HepG2 (cell line): Measurements from ENCODE around the gene CENPO. TPM values are rescaled to one million over a fixed set of nuclear protein-coding genes. Genes with fewer than 3 reads are reported as not detected.

ENCODE experiments used
- DMAP1 ChIP-seq: IDR thresholded peaks from 2 replicates; pipeline ENCODE4 v1.6.1; 2016
- ETV6 ChIP-seq: sonication (generic); formaldehyde crosslinking; conservative IDR thresholded peaks from 2 replicates; pipeline ENCODE4 v1.4.0; 2020; ENCODE audit warnings: missing genetic modification reagents
- HES4 ChIP-seq: sonication (generic); formaldehyde crosslinking; IDR thresholded peaks from 2 replicates; pipeline ENCODE4 v1.9.0; 2021; ENCODE audit warnings: mild to moderate bottlenecking, missing genetic modification reagents, borderline replicate concordance
- KAT7 ChIP-seq: IDR thresholded peaks from 2 replicates; pipeline ENCODE4 v1.6.1; 2018; ENCODE audit warnings: borderline replicate concordance, missing compliant biosample characterization
- MEF2D ChIP-seq: sonication (generic); formaldehyde crosslinking; IDR thresholded peaks from 2 replicates; pipeline ENCODE4 v1.5.1; 2020; ENCODE audit warnings: mild to moderate bottlenecking, missing genetic modification reagents
- POLR2G ChIP-seq: fragments of 200-400 bp; formaldehyde crosslinking; IDR thresholded peaks from 2 replicates; pipeline ENCODE4 v1.6.1; 2018; ENCODE audit warnings: mild to moderate bottlenecking, low read depth, low read length, moderate library complexity
- ZBTB37 ChIP-seq: sonication (generic); formaldehyde crosslinking; IDR thresholded peaks from 2 replicates; pipeline ENCODE4 v1.4.0; 2020; ENCODE audit warnings: mild to moderate bottlenecking, missing genetic modification reagents
- ZEB1 ChIP-seq: IDR thresholded peaks from 2 replicates; pipeline ENCODE4 v1.6.1; 2012; ENCODE audit warnings: mild to moderate bottlenecking, low read depth, inconsistent platforms; ENCODE audit not compliant: insufficient replicate concordance
- ZNF607 ChIP-seq: sonication (generic); formaldehyde crosslinking; IDR thresholded peaks from 2 replicates; pipeline ENCODE4 v1.5.1; 2020; ENCODE audit warnings: missing genetic modification reagents, mild to moderate bottlenecking, borderline replicate concordance
- ZNF761 ChIP-seq: sonication (generic); formaldehyde crosslinking; conservative IDR thresholded peaks from 2 replicates; pipeline ENCODE4 v1.4.0; 2020; ENCODE audit warnings: mild to moderate bottlenecking, missing genetic modification reagents
- polyA plus RNA-seq, 8 experiments: library from polyadenylated mRNA; depleted of rRNA in 3 of 8; stranded (reverse) in 7 of 8; unstranded in 1 of 8; fragments of >200 nt; fragmentation: Illumina TruSeq in 4 of 8; extraction: Trizol in 4 of 8; gene quantifications; 2 replicates each; pipeline versions ENCODE4 v1.2.1 to v1.2.3, GENCODE V29; 2011 to 2016; ENCODE audit warnings: low read depth in 4 of 8, missing spikeins in 1 of 8, mixed read lengths in 1 of 8; ENCODE audit not compliant: insufficient read depth in 1 of 8
- total RNA-seq, 5 experiments: library from RNA; depleted of rRNA; stranded (reverse); fragments of >200 nt; fragmentation: Illumina TruSeq; extraction: Trizol; gene quantifications; 2 replicates each; pipeline ENCODE4 v1.2.3, GENCODE V29; 2016; ENCODE audit warnings: low read depth in 1 of 5
- TF ChIP-seq, protein P1 (sequence below): sonication (generic); formaldehyde crosslinking; IDR thresholded peaks from 2 replicates; pipeline ENCODE4 v1.9.0; 2021; ENCODE audit warnings: missing genetic modification reagents, borderline replicate concordance
- TF ChIP-seq, protein P2 (sequence below): sonication (generic); formaldehyde crosslinking; IDR thresholded peaks from 2 replicates; pipeline ENCODE4 v1.5.1; 2020; ENCODE audit warnings: mild to moderate bottlenecking, missing genetic modification reagents, borderline replicate concordance
- TF ChIP-seq, protein P3 (sequence below): sonication (generic); formaldehyde crosslinking; IDR thresholded peaks from 2 replicates; pipeline ENCODE4 v1.8.0; 2022; ENCODE audit warnings: missing genetic modification reagents, mild to moderate bottlenecking, moderate library complexity, borderline replicate concordance
- TF ChIP-seq, protein P4 (sequence below): sonication (generic); formaldehyde crosslinking; IDR thresholded peaks from 2 replicates; pipeline ENCODE4 v1.8.0; 2022; ENCODE audit warnings: missing genetic modification reagents, mild to moderate bottlenecking, borderline replicate concordance
- TF ChIP-seq, protein P5 (sequence below): sonication (generic); formaldehyde crosslinking; IDR thresholded peaks from 2 replicates; pipeline ENCODE4 v1.5.0; 2020; ENCODE audit warnings: missing genetic modification reagents

The CENPO gene
- total and polyA plus RNA-seq, 2 of the 13 experiments (the other 11 are each of a cell fraction or from before 2014, with no cell fraction given) = 19.7 to 35.5 TPM

GRCh38 chr2:24792874-24793760, at the start of gene CENPO, which contains the start of gene PTRHD1 (continued):
- TF ChIP-seq, protein P1, sequence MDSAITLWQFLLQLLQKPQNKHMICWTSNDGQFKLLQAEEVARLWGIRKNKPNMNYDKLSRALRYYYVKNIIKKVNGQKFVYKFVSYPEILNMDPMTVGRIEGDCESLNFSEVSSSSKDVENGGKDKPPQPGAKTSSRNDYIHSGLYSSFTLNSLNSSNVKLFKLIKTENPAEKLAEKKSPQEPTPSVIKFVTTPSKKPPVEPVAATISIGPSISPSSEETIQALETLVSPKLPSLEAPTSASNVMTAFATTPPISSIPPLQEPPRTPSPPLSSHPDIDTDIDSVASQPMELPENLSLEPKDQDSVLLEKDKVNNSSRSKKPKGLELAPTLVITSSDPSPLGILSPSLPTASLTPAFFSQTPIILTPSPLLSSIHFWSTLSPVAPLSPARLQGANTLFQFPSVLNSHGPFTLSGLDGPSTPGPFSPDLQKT (CRISPR knock-in tag) = no peak
- TF ChIP-seq, protein P2, sequence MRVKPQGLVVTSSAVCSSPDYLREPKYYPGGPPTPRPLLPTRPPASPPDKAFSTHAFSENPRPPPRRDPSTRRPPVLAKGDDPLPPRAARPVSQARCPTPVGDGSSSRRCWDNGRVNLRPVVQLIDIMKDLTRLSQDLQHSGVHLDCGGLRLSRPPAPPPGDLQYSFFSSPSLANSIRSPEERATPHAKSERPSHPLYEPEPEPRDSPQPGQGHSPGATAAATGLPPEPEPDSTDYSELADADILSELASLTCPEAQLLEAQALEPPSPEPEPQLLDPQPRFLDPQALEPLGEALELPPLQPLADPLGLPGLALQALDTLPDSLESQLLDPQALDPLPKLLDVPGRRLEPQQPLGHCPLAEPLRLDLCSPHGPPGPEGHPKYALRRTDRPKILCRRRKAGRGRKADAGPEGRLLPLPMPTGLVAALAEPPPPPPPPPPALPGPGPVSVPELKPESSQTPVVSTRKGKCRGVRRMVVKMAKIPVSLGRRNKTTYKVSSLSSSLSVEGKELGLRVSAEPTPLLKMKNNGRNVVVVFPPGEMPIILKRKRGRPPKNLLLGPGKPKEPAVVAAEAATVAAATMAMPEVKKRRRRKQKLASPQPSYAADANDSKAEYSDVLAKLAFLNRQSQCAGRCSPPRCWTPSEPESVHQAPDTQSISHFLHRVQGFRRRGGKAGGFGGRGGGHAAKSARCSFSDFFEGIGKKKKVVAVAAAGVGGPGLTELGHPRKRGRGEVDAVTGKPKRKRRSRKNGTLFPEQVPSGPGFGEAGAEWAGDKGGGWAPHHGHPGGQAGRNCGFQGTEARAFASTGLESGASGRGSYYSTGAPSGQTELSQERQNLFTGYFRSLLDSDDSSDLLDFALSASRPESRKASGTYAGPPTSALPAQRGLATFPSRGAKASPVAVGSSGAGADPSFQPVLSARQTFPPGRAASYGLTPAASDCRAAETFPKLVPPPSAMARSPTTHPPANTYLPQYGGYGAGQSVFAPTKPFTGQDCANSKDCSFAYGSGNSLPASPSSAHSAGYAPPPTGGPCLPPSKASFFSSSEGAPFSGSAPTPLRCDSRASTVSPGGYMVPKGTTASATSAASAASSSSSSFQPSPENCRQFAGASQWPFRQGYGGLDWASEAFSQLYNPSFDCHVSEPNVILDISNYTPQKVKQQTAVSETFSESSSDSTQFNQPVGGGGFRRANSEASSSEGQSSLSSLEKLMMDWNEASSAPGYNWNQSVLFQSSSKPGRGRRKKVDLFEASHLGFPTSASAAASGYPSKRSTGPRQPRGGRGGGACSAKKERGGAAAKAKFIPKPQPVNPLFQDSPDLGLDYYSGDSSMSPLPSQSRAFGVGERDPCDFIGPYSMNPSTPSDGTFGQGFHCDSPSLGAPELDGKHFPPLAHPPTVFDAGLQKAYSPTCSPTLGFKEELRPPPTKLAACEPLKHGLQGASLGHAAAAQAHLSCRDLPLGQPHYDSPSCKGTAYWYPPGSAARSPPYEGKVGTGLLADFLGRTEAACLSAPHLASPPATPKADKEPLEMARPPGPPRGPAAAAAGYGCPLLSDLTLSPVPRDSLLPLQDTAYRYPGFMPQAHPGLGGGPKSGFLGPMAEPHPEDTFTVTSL = 0 out of 2 replicates have a peak, but pooled peaks have one; percentile 56
- no peak for TF ChIP-seq KAT7 (CRISPR knock-in tag)
- TF ChIP-seq ZBTB37 (CRISPR knock-in tag) = no peak; the same call in 1 of the 2 replicates
- TF ChIP-seq, protein P3, sequence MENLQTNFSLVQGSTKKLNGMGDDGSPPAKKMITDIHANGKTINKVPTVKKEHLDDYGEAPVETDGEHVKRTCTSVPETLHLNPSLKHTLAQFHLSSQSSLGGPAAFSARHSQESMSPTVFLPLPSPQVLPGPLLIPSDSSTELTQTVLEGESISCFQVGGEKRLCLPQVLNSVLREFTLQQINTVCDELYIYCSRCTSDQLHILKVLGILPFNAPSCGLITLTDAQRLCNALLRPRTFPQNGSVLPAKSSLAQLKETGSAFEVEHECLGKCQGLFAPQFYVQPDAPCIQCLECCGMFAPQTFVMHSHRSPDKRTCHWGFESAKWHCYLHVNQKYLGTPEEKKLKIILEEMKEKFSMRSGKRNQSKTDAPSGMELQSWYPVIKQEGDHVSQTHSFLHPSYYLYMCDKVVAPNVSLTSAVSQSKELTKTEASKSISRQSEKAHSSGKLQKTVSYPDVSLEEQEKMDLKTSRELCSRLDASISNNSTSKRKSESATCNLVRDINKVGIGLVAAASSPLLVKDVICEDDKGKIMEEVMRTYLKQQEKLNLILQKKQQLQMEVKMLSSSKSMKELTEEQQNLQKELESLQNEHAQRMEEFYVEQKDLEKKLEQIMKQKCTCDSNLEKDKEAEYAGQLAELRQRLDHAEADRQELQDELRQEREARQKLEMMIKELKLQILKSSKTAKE (CRISPR knock-in tag) = 0 out of 2 replicates have a peak, but pooled peaks have one; percentile 64
- TF ChIP-seq, protein P4, sequence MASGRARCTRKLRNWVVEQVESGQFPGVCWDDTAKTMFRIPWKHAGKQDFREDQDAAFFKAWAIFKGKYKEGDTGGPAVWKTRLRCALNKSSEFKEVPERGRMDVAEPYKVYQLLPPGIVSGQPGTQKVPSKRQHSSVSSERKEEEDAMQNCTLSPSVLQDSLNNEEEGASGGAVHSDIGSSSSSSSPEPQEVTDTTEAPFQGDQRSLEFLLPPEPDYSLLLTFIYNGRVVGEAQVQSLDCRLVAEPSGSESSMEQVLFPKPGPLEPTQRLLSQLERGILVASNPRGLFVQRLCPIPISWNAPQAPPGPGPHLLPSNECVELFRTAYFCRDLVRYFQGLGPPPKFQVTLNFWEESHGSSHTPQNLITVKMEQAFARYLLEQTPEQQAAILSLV (CRISPR knock-in tag) = peak; percentile 93
- TF ChIP-seq ETV6 (CRISPR knock-in tag) = peak; percentile 73
- TF ChIP-seq, protein P5, sequence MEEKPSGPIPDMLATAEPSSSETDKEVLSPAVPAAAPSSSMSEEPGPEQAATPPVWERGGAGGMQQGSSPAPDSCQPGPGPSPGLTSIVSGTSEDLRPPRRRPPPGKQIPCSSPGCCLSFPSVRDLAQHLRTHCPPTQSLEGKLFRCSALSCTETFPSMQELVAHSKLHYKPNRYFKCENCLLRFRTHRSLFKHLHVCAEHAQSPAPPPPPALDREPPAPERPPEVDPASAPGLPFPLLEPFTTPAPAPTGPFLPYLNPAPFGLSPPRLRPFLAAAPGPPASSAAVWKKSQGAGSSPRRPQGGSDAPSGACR (CRISPR knock-in tag) = peak; percentile 89
- peak; percentile 61; the same call in 1 of the 2 replicates for TF ChIP-seq MEF2D
- peak; percentile 97 for TF ChIP-seq DMAP1 (CRISPR knock-in tag)
- no peak for TF ChIP-seq ZEB1
- TF ChIP-seq HES4 (CRISPR knock-in tag) = no peak
- peak; percentile 60; the same call in 1 of the 2 replicates for TF ChIP-seq ZNF607 (CRISPR knock-in tag)
- peak; percentile 90 for TF ChIP-seq ZNF761 (CRISPR knock-in tag)
- peak; percentile 98 for TF ChIP-seq POLR2G
